GM23248 (cell line): ENCODE data around the gene AMPH.
"Not testable (repeated sequence)": the region's sequence is repeated elsewhere in the genome, so short reads cannot be mapped to it uniquely, and the experiment has no call there.

Experiments
- EZH2 ChIP-seq: fragments of 200-600 bp; sonication (generic); IDR thresholded peaks from 2 replicates; pipeline ENCODE4 v1.6.1; 2018; ENCODE audit warnings: antibody characterized with exemption, mild to moderate bottlenecking; ENCODE audit not compliant: insufficient read depth, poor library complexity, severe bottlenecking
- EZH2phosphoT487 ChIP-seq: fragments of 200-600 bp; sonication (generic); IDR thresholded peaks from 2 replicates; pipeline ENCODE4 v1.6.1; 2018; ENCODE audit warnings: antibody characterized with exemption, moderate library complexity, mild to moderate bottlenecking, low read depth; ENCODE audit not compliant: insufficient read depth

GRCh38 chr7:38350777-38351176 is 280.4 kb downstream of the AMPH start:
- TF ChIP-seq EZH2, EZH2phosphoT487: not testable (repeated sequence)
